Measurements from ENCODE around the gene TGFBR3. TPM values are rescaled to one million over a fixed set of nuclear protein-coding genes. Genes with fewer than 3 reads are reported as not detected.
A peak's percentile ranks its signal among the peaks of the same experiment; 100 is the strongest.

The TGFBR3 gene
- total and polyA plus RNA-seq, 2 of the 13 experiments (the other 11 are each of a cell fraction or from before 2014, with no cell fraction given), result 76.5 to 195 TPM

GRCh38 chr1:91885716-91886506, at the start of gene TGFBR3 (continued):
- TF ChIP-seq SOX5 (CRISPR knock-in tag; IDR thresholded peaks at IDR 0.05; ENCODE audit: borderline replicate concordance), result peak; percentile 61; the same call in 1 of the 2 replicates
- no peak for TF ChIP-seq SAFB2 (CRISPR knock-in tag; IDR thresholded peaks at IDR 0.05; ENCODE audit: borderline replicate concordance, low read depth)
- TF ChIP-seq NR0B2 (CRISPR knock-in tag; IDR thresholded peaks at IDR 0.05), result no peak; the same call in 1 of the 2 replicates
- TF ChIP-seq PATZ1 (CRISPR knock-in tag; IDR thresholded peaks at IDR 0.05), result peak; percentile 98
- 0 out of 2 replicates have a peak, but pooled peaks have one; percentile 57 for TF ChIP-seq ZNF615 (CRISPR knock-in tag; IDR thresholded peaks at IDR 0.05; ENCODE audit: borderline replicate concordance)
- TF ChIP-seq THAP9 (CRISPR knock-in tag; IDR thresholded peaks at IDR 0.05; ENCODE audit: borderline replicate concordance), result peak; percentile 56; the same call in 1 of the 2 replicates
- TF ChIP-seq ZSCAN5A (CRISPR knock-in tag; IDR thresholded peaks at IDR 0.05; ENCODE audit: borderline replicate concordance), result peak; percentile 84; the same call in 1 of the 2 replicates
- peak; percentile 81; the same call in 1 of the 2 replicates for TF ChIP-seq MXD1 (CRISPR knock-in tag; IDR thresholded peaks at IDR 0.05)
- peak; percentile 45; the same call in 1 of the 2 replicates for TF ChIP-seq ZNF703 (CRISPR knock-in tag; IDR thresholded peaks at IDR 0.05; ENCODE audit: borderline replicate concordance)
- TF ChIP-seq ZSCAN9 (CRISPR knock-in tag; IDR thresholded peaks at IDR 0.05; ENCODE audit: borderline replicate concordance), result peak; percentile 51; the same call in 1 of the 2 replicates
- peak; percentile 72; the same call in 1 of the 2 replicates for TF ChIP-seq TGIF2 (CRISPR knock-in tag; IDR thresholded peaks at IDR 0.05)
- TF ChIP-seq BRD4 (CRISPR knock-in tag; IDR thresholded peaks at IDR 0.05), result peak; percentile 54; the same call in 1 of the 2 replicates
- peak; percentile 97 for TF ChIP-seq POLR2G (IDR thresholded peaks at IDR 0.05; ENCODE audit: low read depth, low read length)
- TF ChIP-seq MXD3 (CRISPR knock-in tag; IDR thresholded peaks at IDR 0.05), result peak; percentile 67
- TF ChIP-seq MTF2 (CRISPR knock-in tag; IDR thresholded peaks at IDR 0.05; ENCODE audit: borderline replicate concordance), result peak; percentile 56; the same call in 1 of the 2 replicates
- peak; percentile 75 for TF ChIP-seq NFYC (CRISPR knock-in tag; IDR thresholded peaks at IDR 0.05)
- peak; percentile 85 for TF ChIP-seq ZNF710 (CRISPR knock-in tag; IDR thresholded peaks at IDR 0.05; ENCODE audit: borderline replicate concordance)
